GM13976 (cell line): Measurements from ENCODE around the gene HABP2.

Experiments used
- DNase-seq: peaks from one replicate; pipeline ENCODE4 v3.0.0; 2012; ENCODE audit warnings: low spot score
- CTCF ChIP-seq: IDR thresholded peaks from 2 replicates; pipeline ENCODE4 v1.5.1; 2012; ENCODE audit warnings: borderline replicate concordance, mild to moderate bottlenecking; ENCODE audit not compliant: insufficient read depth; ENCODE audit errors: extremely low read depth, missing control alignments, control extremely low read depth
- in situ Hi-C: fragments of 300-500 bp; cut with MboI; formaldehyde crosslinking; loops from one replicate; pipeline ENCODE4 v1.12.0; 2022; ENCODE audit warnings: low sequenced_read_pairs, mixed read lengths, inconsistent platforms; ENCODE audit not compliant: unreplicated experiment

Gene HABP2

GRCh38 chr10:113516061-113516460 lies 36.8 kb upstream of the HABP2 start:
- in situ Hi-C loops, result no loop called here
- TF ChIP-seq CTCF, result no peak
- no peak for DNase-seq

- no peak for DNase-seq
- in situ Hi-C loops, result no loop called here
- TF ChIP-seq CTCF, result no peak
Measured at GRCh38 chr10:113517165-113517900, 35.5 kb upstream of the HABP2 start.

GRCh38 chr10:113517901-113518260 lies 35.0 kb upstream of the HABP2 start:
- DNase-seq, result no peak
- in situ Hi-C loops, result no loop called here
- no peak for TF ChIP-seq CTCF

- TF ChIP-seq CTCF, result no peak
Measured at GRCh38 chr10:113518415-113518814, 34.4 kb upstream of the HABP2 start.

GRCh38 chr10:113518816-113519591 lies 33.8 kb upstream of the HABP2 start:
- no peak for TF ChIP-seq CTCF
- in situ Hi-C loops, result no loop called here
- no peak for DNase-seq

More at GRCh38 chr10:113518415-113518814, 34.4 kb upstream of the HABP2 start:
- in situ Hi-C loops, result no loop called here
- DNase-seq, result no peak

- DNase-seq, result no peak
Measured at GRCh38 chr10:113519681-113520115, 33.2 kb upstream of the HABP2 start.

More at GRCh38 chr10:113519681-113520115, 33.2 kb upstream of the HABP2 start:
- no peak for TF ChIP-seq CTCF
- in situ Hi-C loops, result no loop called here
